CD14-positive monocyte (primary cell): ENCODE measurements around the gene NFAM1. TPM values are rescaled to one million over a fixed set of nuclear protein-coding genes. Genes with fewer than 3 reads are reported as not detected.

ENCODE experiments used
- DNase-seq, 3 donors: peaks; one replicate each; pipeline ENCODE4 v3.0.0-alpha.2; 2011 to 2022
- H2AFZ ChIP-seq: 2 replicates; pipeline ENCODE4 v1.6.0; 2012; ENCODE audit warnings: mild to moderate bottlenecking, low read depth, low read length, inconsistent platforms; ENCODE audit not compliant: insufficient read depth, poor library complexity, severe bottlenecking
- H3K27ac ChIP-seq, 2 donors: 1 replicate in 1 of 2; 2 replicates in 1 of 2; pipeline ENCODE4 v1.5.1; 2012 to 2013; ENCODE audit warnings: low read length in 2 of 2, control low read depth in 1 of 2, inconsistent platforms in 1 of 2, low read depth in 1 of 2, mild to moderate bottlenecking in 1 of 2
- H3K27me3 ChIP-seq, 2 donors: one replicate each; pipeline versions ENCODE4 v1.6.0 to v1.6.1; 2011 to 2013; ENCODE audit warnings: low read length in 2 of 2; ENCODE audit not compliant: control insufficient read depth in 2 of 2, insufficient read depth in 2 of 2
- H3K36me3 ChIP-seq, 2 donors: replicated peaks in 1 of 2; 1 replicate in 1 of 2; 2 replicates in 1 of 2; pipeline versions ENCODE4 v1.5.1 to v1.6.1; 2012 to 2013; ENCODE audit warnings: low read length in 2 of 2, control low read depth in 1 of 2, inconsistent platforms in 1 of 2, mild to moderate bottlenecking in 1 of 2; ENCODE audit not compliant: insufficient read depth in 2 of 2, control insufficient read depth in 1 of 2
- H3K4me1 ChIP-seq, 2 donors: 1 replicate in 1 of 2; 2 replicates in 1 of 2; pipeline versions ENCODE4 v1.5.1 to v1.6.1; 2012 to 2013; ENCODE audit warnings: low read length in 2 of 2, control low read depth in 1 of 2, inconsistent platforms in 1 of 2, mild to moderate bottlenecking in 1 of 2, moderate library complexity in 1 of 2; ENCODE audit not compliant: insufficient read depth in 2 of 2, control insufficient read depth in 1 of 2
- H3K4me2 ChIP-seq: replicated peaks from 2 replicates; pipeline ENCODE3; 2012; ENCODE audit warnings: low read length, moderate library complexity, mild to moderate bottlenecking; ENCODE audit not compliant: poor library complexity, severe bottlenecking; ENCODE audit errors: extremely low read depth
- H3K4me3 ChIP-seq, 3 experiments: fragments of 200-600 bp in 1 of 3; sonication (generic) in 1 of 3; replicated peaks in 1 of 3; 1 replicate in 2 of 3; 2 replicates in 1 of 3; pipeline ENCODE4 v1.5.1; 2011 to 2013; ENCODE audit warnings: low read length in 3 of 3, mild to moderate bottlenecking in 3 of 3, control low read depth in 2 of 3, low read depth in 2 of 3, inconsistent platforms in 1 of 3, moderate library complexity in 1 of 3
- H3K79me2 ChIP-seq: 2 replicates; pipeline ENCODE4 v1.6.0; 2012; ENCODE audit warnings: mild to moderate bottlenecking, control low read depth, inconsistent platforms, low read length, moderate library complexity; ENCODE audit not compliant: insufficient read depth
- H3K9ac ChIP-seq: 2 replicates; pipeline ENCODE4 v1.6.0; 2017; ENCODE audit warnings: low read length, mild to moderate bottlenecking; ENCODE audit not compliant: insufficient read depth, poor library complexity, severe bottlenecking
- H3K9me3 ChIP-seq, 2 donors: replicated peaks in 1 of 2; 1 replicate in 1 of 2; 2 replicates in 1 of 2; pipeline versions ENCODE4 v1.5.1 to v1.6.1; 2012 to 2013; ENCODE audit warnings: low read length in 2 of 2, control low read depth in 1 of 2; ENCODE audit not compliant: control insufficient read depth in 1 of 2, insufficient read depth in 1 of 2
- H4K20me1 ChIP-seq: 2 replicates; pipeline ENCODE4 v1.6.0; 2012; ENCODE audit warnings: mild to moderate bottlenecking, low read length, control low read depth, moderate library complexity; ENCODE audit not compliant: insufficient read depth
- H3K27ac Mint-ChIP-seq, 7 donors: one replicate each; pipeline ENCODE4 v1.8.0; 2020; ENCODE audit warnings: mild to moderate bottlenecking in 7 of 7, mixed read lengths in 7 of 7, moderate library complexity in 6 of 7, inconsistent platforms in 2 of 7
- H3K27me3 Mint-ChIP-seq, 3 donors: one replicate each; pipeline ENCODE4 v1.8.0; 2021 to 2022; ENCODE audit warnings: low read depth in 3 of 3, mild to moderate bottlenecking in 3 of 3, mixed read lengths in 3 of 3, moderate library complexity in 3 of 3, inconsistent platforms in 1 of 3
- H3K36me3 Mint-ChIP-seq, 2 donors: one replicate each; pipeline ENCODE4 v1.8.0; 2020; ENCODE audit warnings: mixed read lengths in 2 of 2, inconsistent platforms in 1 of 2, mild to moderate bottlenecking in 1 of 2
- H3K4me1 Mint-ChIP-seq: one replicate; pipeline ENCODE4 v1.8.0; 2020; ENCODE audit warnings: mild to moderate bottlenecking, mixed read lengths
- H3K4me3 Mint-ChIP-seq, 2 donors: one replicate each; pipeline ENCODE4 v1.8.0; 2020; ENCODE audit warnings: mild to moderate bottlenecking in 2 of 2, mixed read lengths in 2 of 2, moderate library complexity in 1 of 2
- H3K9me3 Mint-ChIP-seq, 7 donors: one replicate each; pipeline ENCODE4 v1.8.0; 2020 to 2022; ENCODE audit warnings: mixed read lengths in 7 of 7, mild to moderate bottlenecking in 6 of 7, moderate library complexity in 6 of 7, inconsistent platforms in 2 of 7
- WGBS: methylation state at CpG from one replicate; pipeline ENCODE4 v1.1.5; 2013; ENCODE audit warnings: missing lambda C conversion rate; ENCODE audit not compliant: insufficient coverage; 5-methylcytosine and 5-hydroxymethylcytosine counted together
- intact Hi-C, 2 donors: fragments of 100-400 bp; cut with micrococcal nuclease; formaldehyde crosslinking; loops; one replicate each; pipeline versions ENCODE4 v1.15.0 to v1.15.1; 2023
- polyA plus RNA-seq, 3 donors: library from polyadenylated mRNA; depleted of rRNA in 1 of 3; unstranded in 2 of 3; stranded (reverse) in 1 of 3; fragments of 300-500 nt in 2 of 3; fragments of >200 nt in 1 of 3; fragmentation: Illumina TruSeq in 2 of 3; gene quantifications; 1 replicate in 2 of 3; 2 replicates in 1 of 3; pipeline ENCODE4 v1.2.3, GENCODE V29; 2012 to 2021
- TF ChIP-seq, protein P1 (sequence below): fragments of 200-600 bp; IDR thresholded peaks from one replicate; pipeline ENCODE4 v1.8.0; 2022; ENCODE audit warnings: antibody characterized with exemption, mild to moderate bottlenecking

NFAM1 gene
- polyA plus RNA-seq, 3 donors: 36.0 to 71.0 (median 69.7) TPM

DNA sequence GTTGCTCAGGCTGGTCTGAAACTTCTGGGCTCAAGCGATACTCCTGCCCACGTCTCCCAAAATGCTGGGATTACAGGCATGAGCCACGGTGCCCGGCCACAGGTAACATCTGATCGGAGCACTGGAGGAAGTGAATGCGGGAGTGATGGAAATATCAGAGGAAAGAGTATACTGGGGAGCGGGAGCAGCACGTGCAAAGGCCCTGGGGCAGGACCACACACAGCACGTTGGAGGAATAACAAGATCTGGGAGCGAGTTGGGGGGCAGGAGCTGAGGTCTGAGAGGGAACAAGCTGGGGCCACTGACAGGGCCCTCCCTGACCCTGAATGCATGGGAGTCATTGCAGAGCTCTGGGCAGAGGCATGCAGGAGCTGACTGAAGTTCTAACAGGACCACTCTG lies 70.7 kb downstream of the NFAM1 start:
- no peak overlapping the region for H3K4me3 Mint-ChIP-seq
- Histone ChIP-seq H3K9ac (no peak overlapping the region), H3K27me3 (peaks cover 19 to 50% of the 10 kb centered on the region in 2 donors), H3K27ac (no peak overlapping the region), H3K79me2 (no peaks in the 10 kb centered on the region), H4K20me1 (no peaks in the 10 kb centered on the region), H3K4me2 (no peak overlapping the region), H3K9me3 (peaks cover 0 to 8% of the 10 kb centered on the region in 2 donors), H2AFZ (no peak overlapping the region), H3K4me1 (no peaks in the 10 kb centered on the region), H3K36me3 (no peaks in the 10 kb centered on the region), H3K4me3 (no peak overlapping the region)
- H3K4me1 Mint-ChIP-seq: peaks cover 2% of the 10 kb centered on the region
- peaks cover 0 to 2% (median 1%) of the 10 kb centered on the region in 7 donors for H3K9me3 Mint-ChIP-seq
- WGBS: 95% methylated on average over 10 of the region's 10 CpGs
- TF ChIP-seq, protein P1, sequence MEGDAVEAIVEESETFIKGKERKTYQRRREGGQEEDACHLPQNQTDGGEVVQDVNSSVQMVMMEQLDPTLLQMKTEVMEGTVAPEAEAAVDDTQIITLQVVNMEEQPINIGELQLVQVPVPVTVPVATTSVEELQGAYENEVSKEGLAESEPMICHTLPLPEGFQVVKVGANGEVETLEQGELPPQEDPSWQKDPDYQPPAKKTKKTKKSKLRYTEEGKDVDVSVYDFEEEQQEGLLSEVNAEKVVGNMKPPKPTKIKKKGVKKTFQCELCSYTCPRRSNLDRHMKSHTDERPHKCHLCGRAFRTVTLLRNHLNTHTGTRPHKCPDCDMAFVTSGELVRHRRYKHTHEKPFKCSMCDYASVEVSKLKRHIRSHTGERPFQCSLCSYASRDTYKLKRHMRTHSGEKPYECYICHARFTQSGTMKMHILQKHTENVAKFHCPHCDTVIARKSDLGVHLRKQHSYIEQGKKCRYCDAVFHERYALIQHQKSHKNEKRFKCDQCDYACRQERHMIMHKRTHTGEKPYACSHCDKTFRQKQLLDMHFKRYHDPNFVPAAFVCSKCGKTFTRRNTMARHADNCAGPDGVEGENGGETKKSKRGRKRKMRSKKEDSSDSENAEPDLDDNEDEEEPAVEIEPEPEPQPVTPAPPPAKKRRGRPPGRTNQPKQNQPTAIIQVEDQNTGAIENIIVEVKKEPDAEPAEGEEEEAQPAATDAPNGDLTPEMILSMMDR: no peak
- intact Hi-C loops: no loop called here
- no peak for DNase-seq
- peaks cover 0 to 5% of the 10 kb centered on the region in 2 donors for H3K36me3 Mint-ChIP-seq
- no peak overlapping the region for H3K27ac Mint-ChIP-seq
- peaks cover 36 to 65% (median 44%) of the 10 kb centered on the region in 3 donors for H3K27me3 Mint-ChIP-seq

DNA sequence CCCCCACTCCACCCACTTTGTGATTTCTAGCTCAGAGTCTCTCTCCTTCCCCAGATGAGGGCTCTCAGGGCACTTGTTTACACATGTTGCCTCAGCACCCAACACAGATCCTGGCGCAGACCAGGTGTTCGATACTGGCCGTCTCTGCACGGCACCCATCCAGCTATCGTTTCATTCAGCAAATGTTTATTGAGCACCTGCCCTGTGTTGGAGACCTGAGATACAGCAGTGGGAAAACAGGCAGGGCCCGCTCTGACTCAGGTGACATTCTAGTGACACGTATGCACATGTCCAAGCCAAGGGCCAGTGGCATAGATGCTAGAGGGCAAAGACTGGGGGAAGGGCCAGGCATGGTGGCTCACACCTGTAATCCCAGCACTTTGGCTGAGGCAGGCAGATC lies 71.9 kb downstream of the NFAM1 start:
- H3K36me3 ChIP-seq: no peaks in the 10 kb centered on the region
- no peak overlapping the region for H3K4me2 ChIP-seq
- H3K27ac Mint-ChIP-seq: no peak overlapping the region
- no peak overlapping the region for H3K4me3 Mint-ChIP-seq
- no peaks in the 10 kb centered on the region for H4K20me1 ChIP-seq
- H3K36me3 Mint-ChIP-seq: no peaks in the 10 kb centered on the region
- H2AFZ ChIP-seq: no peak overlapping the region
- H3K27me3 Mint-ChIP-seq: peaks cover 25 to 53% (median 32%) of the 10 kb centered on the region in 3 donors
- peaks cover 0 to 1% of the 10 kb centered on the region in 2 donors for H3K9me3 ChIP-seq
- H3K9ac ChIP-seq: no peak overlapping the region
- no peak overlapping the region for H3K27ac ChIP-seq
- peaks cover 0 to 2% (median 0%) of the 10 kb centered on the region in 7 donors for H3K9me3 Mint-ChIP-seq
- no peaks in the 10 kb centered on the region for H3K4me1 Mint-ChIP-seq
- H3K79me2 ChIP-seq: no peaks in the 10 kb centered on the region
- DNase-seq: no peak
- intact Hi-C loops: no loop called here
- H3K4me1 ChIP-seq: no peaks in the 10 kb centered on the region
- peaks cover 10 to 39% of the 10 kb centered on the region in 2 donors for H3K27me3 ChIP-seq
- TF ChIP-seq, protein P1: no peak
- WGBS: 90% methylated on average over 6 of the region's 7 CpGs
- H3K4me3 ChIP-seq: no peak overlapping the region
